GM12872 (cell line): ENCODE measurements around the gene LARP4.

Experiments
- TF ChIP-seq, protein P1 (sequence below): IDR thresholded peaks from 3 replicates; pipeline ENCODE4 v1.5.1; 2011; ENCODE audit warnings: low read depth, mild to moderate bottlenecking, low read length, moderate library complexity; ENCODE audit not compliant: insufficient read depth

LARP4 gene

DNA sequence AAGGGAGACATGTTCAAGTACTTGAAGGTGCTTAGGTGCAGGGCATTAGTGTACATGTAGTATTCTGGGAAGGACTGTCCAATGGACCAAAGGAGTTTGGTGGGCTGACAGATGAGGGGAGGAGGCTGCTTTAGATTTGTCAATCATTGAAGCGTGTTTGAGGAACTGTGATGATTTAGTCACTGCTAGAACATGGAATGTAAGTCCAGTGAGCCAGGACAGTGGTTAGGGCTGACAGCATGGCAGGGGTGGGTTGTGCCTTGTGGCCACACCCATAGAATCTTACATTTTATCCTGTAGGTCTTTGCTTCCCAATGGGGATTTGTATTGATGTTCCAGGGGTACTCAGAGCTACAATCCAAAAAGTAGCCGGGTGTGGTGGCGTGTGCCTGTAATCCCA lies 128.7 kb downstream of the LARP4 start:
- TF ChIP-seq, protein P1, sequence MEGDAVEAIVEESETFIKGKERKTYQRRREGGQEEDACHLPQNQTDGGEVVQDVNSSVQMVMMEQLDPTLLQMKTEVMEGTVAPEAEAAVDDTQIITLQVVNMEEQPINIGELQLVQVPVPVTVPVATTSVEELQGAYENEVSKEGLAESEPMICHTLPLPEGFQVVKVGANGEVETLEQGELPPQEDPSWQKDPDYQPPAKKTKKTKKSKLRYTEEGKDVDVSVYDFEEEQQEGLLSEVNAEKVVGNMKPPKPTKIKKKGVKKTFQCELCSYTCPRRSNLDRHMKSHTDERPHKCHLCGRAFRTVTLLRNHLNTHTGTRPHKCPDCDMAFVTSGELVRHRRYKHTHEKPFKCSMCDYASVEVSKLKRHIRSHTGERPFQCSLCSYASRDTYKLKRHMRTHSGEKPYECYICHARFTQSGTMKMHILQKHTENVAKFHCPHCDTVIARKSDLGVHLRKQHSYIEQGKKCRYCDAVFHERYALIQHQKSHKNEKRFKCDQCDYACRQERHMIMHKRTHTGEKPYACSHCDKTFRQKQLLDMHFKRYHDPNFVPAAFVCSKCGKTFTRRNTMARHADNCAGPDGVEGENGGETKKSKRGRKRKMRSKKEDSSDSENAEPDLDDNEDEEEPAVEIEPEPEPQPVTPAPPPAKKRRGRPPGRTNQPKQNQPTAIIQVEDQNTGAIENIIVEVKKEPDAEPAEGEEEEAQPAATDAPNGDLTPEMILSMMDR, result no peak
